Measurements from ENCODE around the gene SMCR8. TPM values are rescaled to one million over a fixed set of nuclear protein-coding genes. Genes with fewer than 3 reads are reported as not detected.

Gene SMCR8
- total and polyA plus RNA-seq, 9 of the 15 experiments (the other 6 are each of a cell fraction or from before 2014, with no cell fraction given) = 0.25 to 8.8 (median 4.9) TPM

DNA sequence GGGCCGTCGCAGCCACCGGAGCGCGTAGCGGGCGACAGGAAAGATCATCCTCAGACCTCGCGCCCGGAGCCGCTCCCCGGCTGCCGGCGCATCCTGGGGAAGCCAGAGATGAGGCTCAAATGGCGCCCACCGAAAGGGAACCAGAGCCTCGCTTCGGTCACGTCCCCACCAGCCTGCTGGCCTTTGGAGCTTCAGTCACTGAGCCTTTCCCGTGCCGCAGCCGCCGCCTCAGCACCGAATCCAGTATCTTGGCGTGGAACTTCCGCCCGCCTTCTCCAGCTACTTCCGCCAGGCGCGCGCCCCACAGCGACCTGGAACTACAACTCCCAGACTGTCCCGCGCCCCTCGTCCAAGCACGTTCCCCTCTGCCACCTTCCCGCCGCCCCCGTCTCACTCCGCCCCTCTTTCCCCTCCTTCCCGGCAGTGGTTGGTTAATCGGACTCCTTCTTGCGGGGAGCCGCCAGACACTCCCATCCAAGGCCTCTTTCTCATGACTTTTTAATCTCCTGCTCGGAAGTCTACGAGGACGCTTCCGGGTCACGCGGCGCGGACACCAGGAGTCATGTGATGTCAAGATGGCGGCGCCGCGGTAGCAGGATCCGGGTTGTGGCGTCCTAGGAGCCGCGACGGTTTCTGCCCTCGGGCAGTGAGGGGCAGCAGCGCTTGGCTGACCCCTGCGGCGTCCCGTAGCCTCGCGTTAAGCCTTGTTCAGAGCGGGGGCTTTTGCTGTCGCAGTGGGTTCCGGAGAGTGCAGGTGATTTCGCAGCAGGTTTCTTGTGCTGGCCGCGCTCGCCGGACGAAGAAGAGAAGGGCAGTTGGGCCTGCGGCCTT lies at the start of gene SMCR8, which contains the start of gene TOP3A (continued):
- TF ChIP-seq, protein P1, sequence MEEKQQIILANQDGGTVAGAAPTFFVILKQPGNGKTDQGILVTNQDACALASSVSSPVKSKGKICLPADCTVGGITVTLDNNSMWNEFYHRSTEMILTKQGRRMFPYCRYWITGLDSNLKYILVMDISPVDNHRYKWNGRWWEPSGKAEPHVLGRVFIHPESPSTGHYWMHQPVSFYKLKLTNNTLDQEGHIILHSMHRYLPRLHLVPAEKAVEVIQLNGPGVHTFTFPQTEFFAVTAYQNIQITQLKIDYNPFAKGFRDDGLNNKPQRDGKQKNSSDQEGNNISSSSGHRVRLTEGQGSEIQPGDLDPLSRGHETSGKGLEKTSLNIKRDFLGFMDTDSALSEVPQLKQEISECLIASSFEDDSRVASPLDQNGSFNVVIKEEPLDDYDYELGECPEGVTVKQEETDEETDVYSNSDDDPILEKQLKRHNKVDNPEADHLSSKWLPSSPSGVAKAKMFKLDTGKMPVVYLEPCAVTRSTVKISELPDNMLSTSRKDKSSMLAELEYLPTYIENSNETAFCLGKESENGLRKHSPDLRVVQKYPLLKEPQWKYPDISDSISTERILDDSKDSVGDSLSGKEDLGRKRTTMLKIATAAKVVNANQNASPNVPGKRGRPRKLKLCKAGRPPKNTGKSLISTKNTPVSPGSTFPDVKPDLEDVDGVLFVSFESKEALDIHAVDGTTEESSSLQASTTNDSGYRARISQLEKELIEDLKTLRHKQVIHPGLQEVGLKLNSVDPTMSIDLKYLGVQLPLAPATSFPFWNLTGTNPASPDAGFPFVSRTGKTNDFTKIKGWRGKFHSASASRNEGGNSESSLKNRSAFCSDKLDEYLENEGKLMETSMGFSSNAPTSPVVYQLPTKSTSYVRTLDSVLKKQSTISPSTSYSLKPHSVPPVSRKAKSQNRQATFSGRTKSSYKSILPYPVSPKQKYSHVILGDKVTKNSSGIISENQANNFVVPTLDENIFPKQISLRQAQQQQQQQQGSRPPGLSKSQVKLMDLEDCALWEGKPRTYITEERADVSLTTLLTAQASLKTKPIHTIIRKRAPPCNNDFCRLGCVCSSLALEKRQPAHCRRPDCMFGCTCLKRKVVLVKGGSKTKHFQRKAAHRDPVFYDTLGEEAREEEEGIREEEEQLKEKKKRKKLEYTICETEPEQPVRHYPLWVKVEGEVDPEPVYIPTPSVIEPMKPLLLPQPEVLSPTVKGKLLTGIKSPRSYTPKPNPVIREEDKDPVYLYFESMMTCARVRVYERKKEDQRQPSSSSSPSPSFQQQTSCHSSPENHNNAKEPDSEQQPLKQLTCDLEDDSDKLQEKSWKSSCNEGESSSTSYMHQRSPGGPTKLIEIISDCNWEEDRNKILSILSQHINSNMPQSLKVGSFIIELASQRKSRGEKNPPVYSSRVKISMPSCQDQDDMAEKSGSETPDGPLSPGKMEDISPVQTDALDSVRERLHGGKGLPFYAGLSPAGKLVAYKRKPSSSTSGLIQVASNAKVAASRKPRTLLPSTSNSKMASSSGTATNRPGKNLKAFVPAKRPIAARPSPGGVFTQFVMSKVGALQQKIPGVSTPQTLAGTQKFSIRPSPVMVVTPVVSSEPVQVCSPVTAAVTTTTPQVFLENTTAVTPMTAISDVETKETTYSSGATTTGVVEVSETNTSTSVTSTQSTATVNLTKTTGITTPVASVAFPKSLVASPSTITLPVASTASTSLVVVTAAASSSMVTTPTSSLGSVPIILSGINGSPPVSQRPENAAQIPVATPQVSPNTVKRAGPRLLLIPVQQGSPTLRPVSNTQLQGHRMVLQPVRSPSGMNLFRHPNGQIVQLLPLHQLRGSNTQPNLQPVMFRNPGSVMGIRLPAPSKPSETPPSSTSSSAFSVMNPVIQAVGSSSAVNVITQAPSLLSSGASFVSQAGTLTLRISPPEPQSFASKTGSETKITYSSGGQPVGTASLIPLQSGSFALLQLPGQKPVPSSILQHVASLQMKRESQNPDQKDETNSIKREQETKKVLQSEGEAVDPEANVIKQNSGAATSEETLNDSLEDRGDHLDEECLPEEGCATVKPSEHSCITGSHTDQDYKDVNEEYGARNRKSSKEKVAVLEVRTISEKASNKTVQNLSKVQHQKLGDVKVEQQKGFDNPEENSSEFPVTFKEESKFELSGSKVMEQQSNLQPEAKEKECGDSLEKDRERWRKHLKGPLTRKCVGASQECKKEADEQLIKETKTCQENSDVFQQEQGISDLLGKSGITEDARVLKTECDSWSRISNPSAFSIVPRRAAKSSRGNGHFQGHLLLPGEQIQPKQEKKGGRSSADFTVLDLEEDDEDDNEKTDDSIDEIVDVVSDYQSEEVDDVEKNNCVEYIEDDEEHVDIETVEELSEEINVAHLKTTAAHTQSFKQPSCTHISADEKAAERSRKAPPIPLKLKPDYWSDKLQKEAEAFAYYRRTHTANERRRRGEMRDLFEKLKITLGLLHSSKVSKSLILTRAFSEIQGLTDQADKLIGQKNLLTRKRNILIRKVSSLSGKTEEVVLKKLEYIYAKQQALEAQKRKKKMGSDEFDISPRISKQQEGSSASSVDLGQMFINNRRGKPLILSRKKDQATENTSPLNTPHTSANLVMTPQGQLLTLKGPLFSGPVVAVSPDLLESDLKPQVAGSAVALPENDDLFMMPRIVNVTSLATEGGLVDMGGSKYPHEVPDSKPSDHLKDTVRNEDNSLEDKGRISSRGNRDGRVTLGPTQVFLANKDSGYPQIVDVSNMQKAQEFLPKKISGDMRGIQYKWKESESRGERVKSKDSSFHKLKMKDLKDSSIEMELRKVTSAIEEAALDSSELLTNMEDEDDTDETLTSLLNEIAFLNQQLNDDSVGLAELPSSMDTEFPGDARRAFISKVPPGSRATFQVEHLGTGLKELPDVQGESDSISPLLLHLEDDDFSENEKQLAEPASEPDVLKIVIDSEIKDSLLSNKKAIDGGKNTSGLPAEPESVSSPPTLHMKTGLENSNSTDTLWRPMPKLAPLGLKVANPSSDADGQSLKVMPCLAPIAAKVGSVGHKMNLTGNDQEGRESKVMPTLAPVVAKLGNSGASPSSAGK (IDR thresholded peaks at IDR 0.05) = peak; percentile 74
- TF ChIP-seq NFE2 (IDR thresholded peaks at IDR 0.05; ENCODE audit: low read depth) (no peak), TAF1 (IDR thresholded peaks at IDR 0.05; ENCODE audit: control insufficient read depth, extremely low read depth, insufficient read depth, low read length, severe bottlenecking) (peak; percentile 74), ZSCAN29 (IDR thresholded peaks at IDR 0.05) (no peak), POU5F1 (IDR thresholded peaks at IDR 0.05; ENCODE audit: borderline replicate concordance, low read depth, low read length, partially characterized antibody) (no peak), NR3C1 (CRISPR knock-in tag; IDR thresholded peaks at IDR 0.05) (no peak), CBFA2T3 (IDR thresholded peaks at IDR 0.05) (no peak), SIX5 (IDR thresholded peaks at IDR 0.05; ENCODE audit: borderline replicate concordance in 1 of 2, insufficient read depth in 1 of 2, low read depth in 1 of 2, low read length in 2 of 2) (peak; percentile 54 to 61; a peak in 2 of 4 replicates), ZNF133 (CRISPR knock-in tag; IDR thresholded peaks at IDR 0.05) (no peak), STAG1 (CRISPR knock-in tag; IDR thresholded peaks at IDR 0.05; ENCODE audit: borderline replicate concordance) (no peak), SMARCA4 (IDR thresholded peaks at IDR 0.05) (no peak)
- TF ChIP-seq, protein P2, sequence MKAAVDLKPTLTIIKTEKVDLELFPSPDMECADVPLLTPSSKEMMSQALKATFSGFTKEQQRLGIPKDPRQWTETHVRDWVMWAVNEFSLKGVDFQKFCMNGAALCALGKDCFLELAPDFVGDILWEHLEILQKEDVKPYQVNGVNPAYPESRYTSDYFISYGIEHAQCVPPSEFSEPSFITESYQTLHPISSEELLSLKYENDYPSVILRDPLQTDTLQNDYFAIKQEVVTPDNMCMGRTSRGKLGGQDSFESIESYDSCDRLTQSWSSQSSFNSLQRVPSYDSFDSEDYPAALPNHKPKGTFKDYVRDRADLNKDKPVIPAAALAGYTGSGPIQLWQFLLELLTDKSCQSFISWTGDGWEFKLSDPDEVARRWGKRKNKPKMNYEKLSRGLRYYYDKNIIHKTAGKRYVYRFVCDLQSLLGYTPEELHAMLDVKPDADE (conservative IDR thresholded peaks at IDR 0.05; ENCODE audit: control insufficient read depth, low read depth, low read length) = peak; percentile 87; the same call in 1 of the 2 replicates

Data from K562 (cell line).